NCI-H1417 (cell line): ENCODE measurements around the gene JUP.

Experiments used
- DNase-seq, 3 experiments: peaks; one replicate each; lab custom pipeline; 2025; lab: John Stamatoyannopoulos, UW

Gene JUP

GRCh38 chr17:41810659-41811548 is 24.4 kb upstream of the JUP start:
- no peak for DNase-seq

DNA sequence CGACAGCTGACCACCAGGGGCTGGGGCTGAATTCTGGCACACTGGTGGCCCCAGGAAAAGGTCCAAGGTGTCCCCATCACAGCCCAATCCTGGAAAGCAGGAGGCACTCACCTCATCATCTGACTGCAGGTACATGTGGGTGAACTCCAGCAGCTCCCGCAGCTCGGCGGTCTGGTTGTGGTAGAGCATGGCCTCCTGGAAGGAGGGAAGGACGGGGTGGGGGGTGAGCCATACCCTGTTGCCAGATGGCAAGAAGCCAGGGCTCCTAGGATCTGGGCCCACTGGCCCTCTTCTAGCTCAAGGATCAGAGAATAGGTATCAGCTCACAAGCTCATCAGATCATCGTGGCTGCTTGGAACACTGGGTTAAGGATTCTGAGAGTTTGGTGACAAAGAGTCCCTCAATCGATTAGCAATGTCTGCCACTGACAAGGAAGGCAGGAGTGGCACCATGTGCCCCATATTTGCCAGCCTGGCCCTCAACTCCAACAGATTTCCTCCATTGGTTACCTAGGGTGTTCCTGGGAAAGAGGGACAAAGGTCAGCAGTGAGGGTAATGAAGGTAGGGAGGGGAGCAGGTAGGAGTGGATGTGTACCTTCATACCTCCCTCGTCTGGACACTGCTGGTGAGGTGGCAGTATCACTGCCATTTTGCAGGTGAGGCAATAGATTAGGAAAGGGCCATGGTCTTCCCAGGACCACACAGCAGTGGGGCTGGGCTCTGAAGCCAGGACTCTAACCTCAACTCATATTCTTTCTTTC is 20.4 kb upstream of the JUP start:
- no peak for DNase-seq

DNA sequence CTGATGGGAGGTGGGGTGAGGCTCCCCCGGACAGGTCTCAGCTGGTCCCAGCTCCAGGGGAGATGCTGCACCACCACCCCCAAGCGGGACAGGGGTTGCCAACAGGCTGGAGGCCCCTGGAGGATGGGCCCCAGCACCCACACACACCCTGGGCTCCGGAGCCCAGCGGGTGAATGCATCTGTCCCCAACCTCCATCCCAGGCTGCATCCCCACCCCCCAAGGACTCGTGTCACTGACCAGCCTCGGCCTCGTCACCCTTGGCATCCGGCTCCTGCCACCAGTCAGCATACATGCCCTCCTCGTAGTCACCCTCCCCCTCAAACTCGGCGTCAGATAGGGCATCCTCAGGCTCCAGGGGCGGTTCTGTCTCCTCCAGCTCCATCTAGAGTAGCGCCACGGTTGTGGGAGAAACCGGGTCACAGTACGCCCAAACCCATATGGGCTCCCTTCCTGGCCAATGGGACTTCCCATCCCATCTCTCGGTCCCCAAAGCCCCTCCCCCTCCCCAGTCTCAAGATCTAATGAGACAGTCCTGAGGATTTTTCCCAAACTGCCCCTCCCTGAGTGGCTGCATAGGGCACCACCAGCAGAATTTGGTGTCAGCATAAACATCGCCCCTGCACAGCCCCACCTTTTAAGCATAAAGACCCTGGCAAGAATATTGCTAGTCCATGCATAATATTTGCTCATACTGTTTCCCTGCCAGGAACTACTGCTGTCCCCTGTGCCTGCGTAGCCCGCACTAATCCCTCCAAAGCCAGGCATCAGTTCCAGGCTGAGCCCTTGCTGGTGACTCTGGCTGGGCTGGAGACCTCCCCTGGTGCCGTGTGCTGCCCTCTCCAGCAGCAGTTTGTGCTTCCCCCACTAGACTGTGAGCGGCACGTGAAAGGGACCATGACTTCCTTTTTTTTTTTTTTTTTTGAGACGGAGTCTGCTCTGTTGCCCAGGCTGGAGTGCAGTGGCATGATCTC is 16.8 kb upstream of the JUP start:
- no peak for DNase-seq

GRCh38 chr17:41801374-41802271 is 15.1 kb upstream of the JUP start:
- DNase-seq, result peak; percentile 56 to 81 (median 76)

- peak; percentile 38 to 70 (median 44) for DNase-seq
These were observed 14.3 kb upstream of the JUP start for GRCh38 chr17:41800601-41801373.

DNA sequence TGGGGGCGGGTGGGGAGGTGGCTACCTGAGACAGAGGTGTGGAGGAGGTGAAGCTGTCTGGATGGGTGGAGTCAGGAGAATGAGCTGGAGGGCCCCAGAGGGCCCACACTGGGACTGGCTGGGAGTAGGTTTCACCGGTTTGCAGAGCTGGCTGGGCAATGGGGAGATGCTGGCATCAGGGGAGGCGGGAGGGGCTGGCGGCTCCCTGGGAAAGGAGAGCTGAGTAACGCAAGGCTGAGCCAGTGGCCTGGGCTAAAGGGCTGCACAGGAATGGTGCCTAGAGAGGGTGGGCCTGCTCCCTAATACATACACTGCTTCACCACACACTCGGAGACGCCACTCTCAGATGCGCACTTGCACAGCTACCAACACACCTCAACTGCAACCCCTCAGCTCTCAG is 12.9 kb upstream of the JUP start:
- DNase-seq, result no peak

GRCh38 chr17:41797377-41797776 is 10.9 kb upstream of the JUP start:
- no peak for DNase-seq

DNA sequence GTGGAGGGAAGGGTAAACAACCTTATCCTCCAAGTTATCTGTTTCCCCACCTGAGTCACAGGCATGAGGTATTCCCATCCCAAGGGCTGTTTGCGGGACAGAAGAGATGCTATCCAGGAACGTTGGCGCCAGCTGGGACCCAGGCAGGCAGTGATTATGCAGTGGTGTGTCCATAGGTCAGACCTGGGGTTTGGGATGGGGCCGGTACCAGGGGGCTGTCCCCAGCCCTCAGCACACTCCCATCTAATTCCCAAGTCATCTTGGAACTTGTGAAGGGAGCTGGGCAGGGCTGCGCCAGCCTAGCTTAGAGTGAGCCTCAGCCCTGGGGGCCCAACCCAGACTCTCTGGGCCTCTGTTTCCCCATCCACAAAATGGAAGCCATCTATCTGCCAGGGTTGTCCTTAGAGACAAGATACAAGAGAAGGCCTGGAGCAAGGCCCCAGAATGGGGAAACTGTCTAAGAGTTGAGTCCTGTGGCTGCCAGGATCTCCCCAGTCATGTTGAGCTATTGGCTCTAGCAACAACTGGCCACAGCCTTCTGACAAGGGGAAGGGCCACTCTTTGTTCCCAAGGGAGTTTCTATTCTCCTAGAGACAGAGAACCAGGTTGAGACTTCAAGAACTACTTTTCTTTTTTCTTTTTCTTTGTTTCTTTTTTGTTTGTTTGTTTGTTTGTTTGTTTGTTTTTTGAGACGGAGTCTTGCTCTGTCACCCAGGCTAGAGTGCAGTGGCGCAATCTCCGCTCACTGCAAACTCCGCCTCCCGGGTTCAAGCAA is 9.8 kb upstream of the JUP start:
- DNase-seq, result no peak

DNA sequence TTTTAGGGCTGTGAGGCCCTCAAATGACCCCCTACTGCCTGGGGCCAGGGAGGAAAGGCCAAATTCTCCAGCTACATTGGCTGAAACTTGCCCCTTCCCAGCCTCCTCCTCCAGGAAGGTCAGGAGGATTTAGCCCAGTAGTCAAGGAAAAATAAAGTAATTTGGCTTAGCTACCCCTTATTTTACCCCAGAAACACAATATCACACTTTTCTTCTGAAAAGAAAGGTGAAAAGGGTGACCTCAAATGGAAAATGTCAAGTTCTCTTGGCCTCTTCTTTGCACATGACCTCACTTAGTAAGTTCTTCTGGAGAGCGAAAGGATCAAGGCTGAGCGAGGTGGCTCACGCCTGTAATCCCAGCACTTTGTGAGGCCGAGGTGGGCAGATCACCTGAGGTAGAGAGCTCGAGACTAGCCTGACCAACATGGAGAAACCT is 8.0 kb upstream of the JUP start:
- no peak for DNase-seq

DNA sequence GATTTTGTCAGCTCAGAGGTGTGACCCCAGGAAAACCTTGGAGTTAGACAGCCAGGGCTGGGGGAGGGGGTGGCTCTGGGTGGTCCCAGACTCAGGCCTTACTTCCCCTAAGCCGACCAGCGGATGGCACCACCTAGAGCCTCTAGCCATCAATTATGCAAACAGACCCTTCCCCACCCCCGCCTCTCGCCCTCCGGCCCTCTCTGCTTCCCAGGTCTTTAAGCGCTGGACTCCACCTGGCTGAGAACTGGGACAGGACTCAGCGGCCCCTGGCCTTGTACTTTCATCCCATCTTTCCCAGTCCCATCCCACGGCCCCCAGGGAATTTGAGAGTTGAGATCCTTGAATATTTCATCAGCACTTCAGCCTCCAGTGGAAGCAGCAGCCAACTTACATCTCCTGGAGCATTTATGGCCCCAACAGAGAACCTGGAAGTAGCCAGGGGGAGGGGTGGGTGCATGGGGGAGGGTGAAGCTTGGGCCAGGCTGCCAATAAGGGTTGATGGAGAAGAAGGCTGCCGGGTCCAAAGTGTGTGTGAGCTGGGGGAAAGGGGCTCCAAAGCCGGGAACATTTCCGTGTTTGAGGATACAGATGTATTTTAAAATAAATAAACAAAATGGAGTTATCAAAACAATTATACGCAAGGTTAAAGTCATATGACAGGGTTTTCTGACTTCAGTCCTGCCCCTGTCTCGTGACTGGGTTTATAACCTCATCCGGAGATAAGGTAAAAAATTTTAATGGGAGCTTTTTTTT is 7.5 kb upstream of the JUP start:
- no peak for DNase-seq

- DNase-seq, result peak in 1 of 3 experiments; percentile 19
These were observed 6.6 kb upstream of the JUP start for GRCh38 chr17:41792845-41793783.

DNA sequence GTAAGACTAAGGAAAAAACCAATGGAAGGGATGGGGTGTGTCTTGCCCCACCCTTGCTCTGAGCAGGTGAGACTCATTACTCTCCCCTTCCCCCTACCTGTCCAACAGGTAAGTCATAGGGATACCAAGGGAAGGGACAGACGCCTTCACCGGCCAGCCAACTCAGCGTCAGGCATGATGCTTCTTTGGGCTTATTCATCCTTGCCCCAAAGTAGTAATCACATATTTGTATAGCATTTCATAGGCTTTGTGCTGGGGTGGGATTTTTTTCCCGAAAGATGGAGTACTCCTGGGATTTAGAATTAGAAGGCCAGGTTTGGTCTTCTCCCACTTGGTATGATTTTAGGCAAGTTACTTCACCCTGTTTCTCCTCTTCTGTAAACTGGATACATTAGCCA is 509 bp upstream of the JUP start:
- no peak for DNase-seq

GRCh38 chr17:41785859-41786226 is 668 bp downstream of the JUP start:
- DNase-seq, result peak; percentile 52 to 77 (median 77)

GRCh38 chr17:41785091-41785858 is 1.2 kb downstream of the JUP start:
- no peak for DNase-seq

DNA sequence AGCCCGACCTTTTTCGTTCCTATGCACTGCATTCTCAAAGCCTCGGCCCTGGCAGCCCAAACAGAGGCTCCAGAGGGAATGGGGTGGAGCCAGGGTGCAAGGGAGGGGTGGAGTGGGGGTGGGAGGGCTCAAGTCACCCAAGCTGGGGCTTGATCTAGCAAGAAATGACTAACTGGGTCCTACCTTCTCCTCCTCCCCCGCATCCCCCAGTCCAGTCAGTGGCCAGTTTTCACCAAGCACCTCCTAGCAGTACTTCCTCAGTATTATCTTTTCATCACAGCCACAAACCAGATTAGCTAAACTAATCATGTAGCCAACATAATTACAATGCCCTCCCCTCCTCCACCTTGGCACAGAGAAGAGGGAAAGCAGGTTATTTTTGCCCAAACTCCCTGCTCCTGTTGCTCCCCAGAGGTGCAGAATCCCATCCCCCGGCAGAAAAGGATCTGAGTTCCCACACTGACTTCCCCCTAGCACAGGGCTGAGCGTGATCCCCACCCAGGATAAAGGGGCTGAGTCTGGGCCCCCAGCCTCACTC is 2.2 kb downstream of the JUP start:
- DNase-seq, result peak in 1 of 3 experiments; percentile 6

DNA sequence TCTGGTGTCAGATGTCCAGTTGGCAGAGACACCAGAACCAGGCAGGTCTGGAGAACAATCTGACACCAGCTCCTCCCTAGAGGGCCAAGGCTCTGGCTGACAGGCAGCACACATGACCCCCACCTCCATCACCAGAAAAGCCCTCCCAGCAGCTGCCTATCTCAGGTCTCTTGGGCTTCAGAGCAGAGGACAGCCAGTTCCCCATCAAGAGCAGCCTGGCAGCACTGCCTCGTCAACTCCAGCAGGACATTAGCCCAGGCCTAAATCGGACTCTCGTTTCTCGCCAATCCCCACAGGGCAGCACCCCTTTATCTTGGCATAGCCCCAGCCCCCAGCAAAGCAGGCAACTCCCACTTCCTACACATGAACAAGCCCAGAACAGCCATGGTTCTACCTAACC is 4.4 kb downstream of the JUP start:
- DNase-seq, result no peak
